CD4-positive, alpha-beta T cell treated with Interleukin-6 for 4 hours (primary cell): ENCODE measurements around the gene GORASP1.

Source experiments
- DNase-seq: peaks from one replicate; pipeline ENCODE4 v3.0.0-alpha.2; 2020; ENCODE audit warnings: mixed read lengths

Gene GORASP1

DNA sequence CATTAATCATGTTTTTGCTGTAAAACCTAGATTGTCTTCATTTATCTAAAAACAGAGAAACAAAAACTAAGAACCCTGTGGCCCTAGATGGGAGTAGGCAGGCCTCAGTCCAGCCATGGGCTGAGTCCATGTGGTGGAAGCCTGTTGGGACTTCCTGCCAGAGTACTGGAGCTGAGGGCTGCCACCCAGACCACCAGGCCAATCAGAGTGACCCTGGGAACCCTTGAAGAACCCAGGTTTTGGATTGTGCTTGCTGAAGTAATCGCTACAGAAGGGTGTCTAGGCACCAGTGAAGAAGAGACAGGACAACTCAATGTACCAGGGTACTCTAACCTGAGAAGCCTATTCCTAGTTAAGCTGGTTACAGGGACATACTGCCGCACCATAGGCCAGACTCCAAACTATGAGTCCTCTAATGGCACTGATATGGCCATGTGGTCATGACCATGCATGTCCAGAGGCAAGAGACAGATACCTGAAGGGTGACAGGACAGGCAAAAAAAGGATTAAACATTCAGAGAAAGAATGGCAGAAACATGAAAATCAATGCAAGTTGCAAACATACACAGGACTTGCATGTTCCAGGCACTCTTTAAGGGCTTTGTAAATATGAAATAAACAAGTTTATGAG lies 33.0 kb upstream of the GORASP1 start:
- DNase-seq, result no peak

DNA sequence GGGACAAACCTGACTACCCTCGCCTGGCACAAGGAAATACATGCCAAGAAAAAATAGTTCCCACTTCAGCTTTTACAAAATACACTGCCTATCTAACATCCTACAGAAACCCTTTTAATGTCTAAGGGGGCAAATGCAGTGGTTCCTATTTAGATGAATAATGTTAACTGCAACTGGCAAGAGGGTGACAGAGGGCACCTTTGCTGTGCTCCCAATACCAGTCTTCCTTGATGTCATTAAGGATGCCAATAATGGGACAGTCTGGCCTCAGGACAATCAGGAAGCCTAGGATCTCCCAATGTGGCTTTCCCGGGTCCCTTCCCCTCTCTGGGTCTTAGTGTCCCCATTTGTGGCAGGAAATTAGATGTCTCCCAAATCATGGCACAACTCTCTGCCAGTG lies 32.0 kb upstream of the GORASP1 start:
- no peak for DNase-seq

DNA sequence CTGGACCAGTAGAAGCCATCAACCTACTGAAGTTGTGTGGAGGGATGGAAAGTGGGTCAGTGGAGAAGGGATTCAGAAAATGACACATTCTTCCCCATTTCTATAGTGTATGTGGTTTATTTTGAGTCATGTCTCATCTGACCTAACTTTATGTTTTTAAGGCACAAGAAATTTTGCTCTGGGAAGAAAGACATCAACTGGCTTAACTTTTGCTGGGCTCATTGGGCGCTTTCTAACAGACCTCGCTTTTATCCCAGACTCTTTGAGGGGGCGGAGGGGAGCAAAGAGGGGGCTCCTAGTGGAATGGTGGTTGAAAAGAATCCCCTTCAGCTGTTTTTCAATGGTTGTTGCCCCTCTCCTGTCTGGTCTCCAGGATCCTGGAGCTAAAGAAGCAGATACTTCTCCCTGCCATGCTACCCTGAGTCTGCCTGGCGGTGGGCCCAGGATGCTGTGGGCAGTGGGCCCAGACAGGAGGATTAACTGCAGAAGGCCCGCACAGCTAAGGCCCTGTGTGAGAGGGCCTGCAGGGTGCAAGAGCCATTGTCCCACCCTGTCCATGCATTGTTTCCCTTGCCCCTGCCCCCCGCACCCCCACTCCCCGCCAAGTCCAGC lies 31.5 kb upstream of the GORASP1 start:
- DNase-seq, result no peak

GRCh38 chr3:39137991-39138803 lies 30.8 kb upstream of the GORASP1 start:
- no peak for DNase-seq

GRCh38 chr3:39137435-39137936 lies 30.1 kb upstream of the GORASP1 start:
- no peak for DNase-seq

DNA sequence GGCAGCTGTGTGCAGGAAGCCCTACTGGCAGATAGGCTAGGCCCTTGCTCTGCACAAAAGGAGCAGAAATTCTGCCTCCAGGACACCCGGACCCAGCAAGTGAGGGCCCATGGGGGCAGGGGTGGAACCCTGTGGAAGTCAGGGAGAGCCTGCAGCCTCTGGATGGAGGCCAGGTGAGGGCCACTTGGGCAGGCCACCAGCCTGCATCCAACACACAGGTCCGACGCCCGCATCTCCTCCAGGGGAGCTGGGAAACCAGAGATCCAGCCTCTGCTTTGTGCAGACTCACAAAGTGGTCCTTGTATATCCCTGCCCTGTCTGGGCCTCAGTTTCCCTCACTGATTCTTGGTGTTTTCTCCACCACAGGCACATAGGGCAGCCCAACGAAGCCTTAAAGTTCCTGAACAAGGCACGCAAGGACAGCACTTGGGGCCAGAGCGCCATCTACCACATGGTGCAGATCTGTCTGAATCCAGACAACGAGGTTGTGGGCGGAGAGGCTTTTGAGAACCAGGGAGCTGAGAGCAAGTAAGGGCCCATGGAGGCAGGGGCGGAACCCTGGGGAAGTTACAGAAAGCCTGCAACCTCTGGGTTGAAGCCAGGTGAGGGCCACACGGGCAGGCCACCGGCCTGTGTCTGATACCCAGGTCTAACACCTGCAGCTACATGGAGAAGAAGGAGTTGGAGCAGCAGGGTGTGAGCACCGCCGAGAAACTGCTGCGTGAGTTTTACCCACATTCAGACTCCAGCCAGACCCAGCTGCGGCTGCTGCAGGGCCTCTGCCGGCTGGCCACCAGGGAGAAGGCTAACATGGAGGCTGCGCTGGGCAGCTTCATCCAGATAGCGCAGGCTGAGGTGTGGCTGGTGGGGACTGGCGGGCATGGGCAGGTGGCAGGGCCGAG lies 29.4 kb upstream of the GORASP1 start:
- DNase-seq, result no peak

DNA sequence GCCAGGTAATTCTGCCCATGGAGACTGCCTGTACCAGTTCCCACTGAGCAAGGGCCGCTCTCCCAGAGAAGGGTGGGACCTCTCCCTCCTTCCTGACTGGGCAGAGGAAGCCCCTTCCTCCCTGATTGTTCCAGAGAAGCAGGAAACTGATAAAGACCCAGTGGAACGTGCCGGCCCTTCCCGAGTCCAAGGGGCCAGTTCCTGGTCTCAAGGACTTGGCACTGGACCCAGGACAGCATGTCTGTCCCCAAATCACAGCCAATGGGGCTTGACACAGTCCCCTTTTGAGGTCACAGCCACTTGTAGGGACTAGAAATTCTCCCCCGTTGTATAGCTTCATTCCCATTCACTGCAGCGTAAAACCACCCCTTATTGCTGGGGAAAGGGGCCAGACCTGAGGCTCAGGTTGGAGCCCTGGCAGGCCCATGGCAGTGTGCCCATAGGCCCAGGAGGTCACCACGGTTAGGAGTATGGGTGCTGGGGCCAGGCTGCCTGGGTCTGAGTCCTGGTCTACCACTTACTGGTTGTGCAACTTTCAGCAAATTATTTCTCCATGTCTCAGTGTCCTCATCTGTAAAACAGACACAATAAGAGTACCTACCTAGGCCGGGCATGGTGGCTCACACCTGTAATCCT lies 27.9 kb upstream of the GORASP1 start:
- no peak for DNase-seq

DNA sequence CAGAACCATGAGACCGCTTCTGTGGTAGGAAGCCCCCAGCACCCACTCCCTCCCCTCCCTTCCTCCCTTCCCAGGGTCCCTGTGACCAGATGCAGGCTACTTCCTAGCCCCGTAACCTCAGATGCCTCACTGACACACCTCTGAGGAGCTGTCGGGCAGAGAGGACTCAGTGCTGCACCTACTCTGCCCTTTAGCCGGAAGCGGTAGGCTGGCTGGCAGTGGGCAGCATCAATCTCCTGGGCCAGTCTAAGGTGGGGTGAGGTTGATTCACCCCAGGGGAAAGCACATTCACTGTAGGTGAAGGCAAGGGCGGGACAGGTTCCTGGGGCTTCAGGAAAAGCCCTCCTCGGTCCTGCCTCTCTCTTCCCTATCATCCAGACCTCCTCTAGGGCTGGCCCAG lies 26.9 kb upstream of the GORASP1 start:
- no peak for DNase-seq

DNA sequence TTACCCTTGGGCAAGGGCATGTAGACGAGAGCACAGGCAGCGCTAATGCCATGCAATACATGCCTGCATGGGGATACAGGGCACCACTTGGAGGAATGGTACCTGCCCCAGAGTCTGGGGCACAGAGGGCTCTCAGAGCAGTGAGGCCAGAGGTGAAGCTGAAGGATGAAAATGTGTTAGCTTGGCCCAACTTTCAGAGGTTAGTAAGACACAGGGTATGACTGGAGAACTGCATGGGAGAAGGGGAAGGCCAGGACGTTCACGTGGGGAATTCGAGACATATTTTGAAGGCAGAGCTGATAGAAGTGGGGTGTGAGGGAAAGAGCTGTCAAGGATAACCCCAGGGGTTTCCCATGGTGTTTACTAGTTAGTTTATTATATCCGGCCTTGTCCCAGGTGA lies 26.4 kb upstream of the GORASP1 start:
- DNase-seq, result no peak

GRCh38 chr3:39133093-39133490 lies 25.7 kb upstream of the GORASP1 start:
- DNase-seq, result no peak

DNA sequence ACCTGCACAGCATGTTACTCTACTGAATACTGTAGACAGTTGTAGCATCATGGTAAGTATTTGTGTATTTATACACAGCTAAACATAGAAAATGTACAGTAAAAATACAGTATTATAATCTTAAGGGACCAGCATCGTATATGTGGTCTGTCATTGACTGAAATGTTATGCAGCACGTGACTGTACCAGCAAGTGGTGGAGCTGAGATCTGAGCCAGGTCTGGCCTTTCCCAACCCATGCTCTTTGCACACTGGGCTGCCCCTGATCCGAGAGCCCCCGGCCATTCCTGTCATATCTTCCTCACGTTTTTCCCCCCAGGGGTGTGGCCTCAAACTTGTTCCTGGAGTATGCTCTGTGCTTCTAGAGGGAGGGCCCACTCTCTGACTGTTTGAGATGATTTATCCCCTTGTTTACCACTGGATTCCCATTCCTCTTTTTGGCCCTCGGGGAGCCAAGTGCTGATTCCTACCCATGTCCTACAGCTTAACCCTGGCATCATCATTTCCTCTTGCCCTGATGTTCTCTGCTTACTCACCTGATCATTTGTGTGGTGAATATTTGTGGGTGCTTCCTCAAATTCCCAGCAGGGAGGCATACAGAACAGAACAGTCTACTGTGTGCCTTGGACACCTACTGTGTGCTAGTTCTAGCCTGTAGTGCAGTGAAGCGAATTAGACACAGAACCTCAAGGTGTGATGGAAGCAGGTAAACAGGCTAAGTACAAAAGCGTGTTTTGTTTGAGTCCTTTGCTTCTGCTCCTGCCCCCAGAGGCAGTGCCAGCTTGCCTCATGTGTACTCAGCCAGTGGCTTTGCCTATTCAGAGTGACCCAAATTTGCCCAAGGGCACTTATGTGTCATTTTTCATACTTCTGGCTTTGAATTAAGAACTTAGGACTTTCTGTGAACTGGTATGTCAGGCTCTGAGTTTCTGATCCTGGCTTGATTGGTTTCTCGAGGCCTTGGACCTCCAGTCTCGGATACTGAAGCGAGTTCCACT lies 25.0 kb upstream of the GORASP1 start:
- no peak for DNase-seq

DNA sequence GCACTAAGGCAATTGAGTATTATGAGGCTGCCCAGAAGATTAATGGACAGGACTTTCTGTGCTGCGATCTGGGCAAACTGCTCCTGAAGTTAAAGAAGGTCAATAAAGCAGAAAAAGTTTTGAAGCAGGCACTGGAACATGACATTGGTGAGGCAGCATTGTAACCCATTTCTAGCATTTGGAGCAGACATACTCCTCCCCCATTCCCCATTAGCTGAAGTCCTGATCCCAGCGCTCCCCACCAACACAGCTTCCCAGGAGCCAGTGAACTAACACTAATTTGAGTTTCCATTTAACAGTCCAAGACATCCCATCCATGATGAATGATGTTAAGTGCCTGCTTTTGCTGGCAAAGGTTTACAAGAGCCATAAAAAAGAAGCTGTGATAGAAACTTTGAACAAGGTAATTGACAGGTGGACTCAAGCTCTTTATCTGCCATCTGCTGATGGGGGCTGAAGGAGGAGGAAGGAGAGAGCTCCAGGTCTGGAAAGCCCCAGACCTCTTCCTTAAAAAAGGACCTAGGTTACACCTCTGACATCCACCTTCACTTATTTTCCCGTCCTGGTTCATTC lies 23.4 kb upstream of the GORASP1 start:
- no peak for DNase-seq

DNA sequence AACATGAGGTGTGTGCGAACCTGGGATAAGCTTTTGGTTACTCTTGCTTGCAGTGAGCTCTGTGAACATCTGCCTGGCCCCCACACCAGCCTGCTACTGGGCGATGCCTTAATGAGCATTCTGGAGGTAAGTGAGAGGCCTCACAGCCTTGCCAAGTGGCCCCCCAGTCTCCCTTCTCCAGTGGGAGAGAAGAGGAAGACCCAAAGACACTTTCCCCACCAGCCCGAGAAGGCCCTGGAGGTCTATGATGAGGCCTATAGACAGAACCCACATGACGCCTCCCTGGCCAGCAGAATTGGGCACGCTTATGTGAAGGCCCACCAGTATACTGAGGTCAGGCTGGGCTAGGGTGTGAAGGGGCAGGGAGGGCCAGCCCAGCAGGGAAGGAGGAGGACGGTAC lies 22.6 kb upstream of the GORASP1 start:
- no peak for DNase-seq

DNA sequence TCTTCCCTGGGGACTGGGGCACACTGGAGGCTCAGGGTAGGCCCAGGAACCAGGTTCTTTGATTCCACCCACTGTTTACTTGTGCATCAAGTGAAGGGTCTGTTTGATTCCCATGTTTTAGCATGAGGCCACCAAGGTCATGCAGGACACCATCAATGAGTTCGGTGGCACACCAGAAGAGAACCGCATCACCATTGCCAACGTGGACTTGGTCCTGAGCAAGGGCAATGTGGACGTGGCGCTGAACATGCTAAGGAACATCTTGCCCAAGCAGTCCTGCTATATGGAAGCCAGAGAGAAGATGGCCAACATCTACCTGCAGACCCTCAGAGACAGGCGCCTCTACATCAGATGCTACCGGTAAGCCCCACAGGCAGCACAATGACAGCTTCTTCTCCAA lies 21.5 kb upstream of the GORASP1 start:
- no peak for DNase-seq

DNA sequence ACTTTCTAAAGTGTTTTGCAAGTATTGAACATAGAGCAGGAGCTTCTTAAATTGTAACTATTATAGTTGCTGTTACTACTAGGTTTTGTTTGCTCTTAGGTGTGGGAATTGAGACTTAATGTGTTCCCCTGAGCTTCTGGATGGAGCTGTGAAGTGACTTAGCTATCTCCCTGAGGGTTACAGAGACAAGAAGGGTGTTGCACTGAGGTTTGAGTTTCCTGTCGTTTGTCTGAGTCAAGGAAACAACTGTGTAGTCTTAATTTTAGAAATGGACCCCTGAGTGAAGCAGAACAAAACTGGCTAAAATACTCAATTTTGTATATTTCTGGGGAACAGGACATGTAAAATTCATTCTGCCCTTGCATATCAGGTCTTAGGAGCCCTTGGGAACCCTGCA lies 20.5 kb upstream of the GORASP1 start:
- DNase-seq, result no peak

DNA sequence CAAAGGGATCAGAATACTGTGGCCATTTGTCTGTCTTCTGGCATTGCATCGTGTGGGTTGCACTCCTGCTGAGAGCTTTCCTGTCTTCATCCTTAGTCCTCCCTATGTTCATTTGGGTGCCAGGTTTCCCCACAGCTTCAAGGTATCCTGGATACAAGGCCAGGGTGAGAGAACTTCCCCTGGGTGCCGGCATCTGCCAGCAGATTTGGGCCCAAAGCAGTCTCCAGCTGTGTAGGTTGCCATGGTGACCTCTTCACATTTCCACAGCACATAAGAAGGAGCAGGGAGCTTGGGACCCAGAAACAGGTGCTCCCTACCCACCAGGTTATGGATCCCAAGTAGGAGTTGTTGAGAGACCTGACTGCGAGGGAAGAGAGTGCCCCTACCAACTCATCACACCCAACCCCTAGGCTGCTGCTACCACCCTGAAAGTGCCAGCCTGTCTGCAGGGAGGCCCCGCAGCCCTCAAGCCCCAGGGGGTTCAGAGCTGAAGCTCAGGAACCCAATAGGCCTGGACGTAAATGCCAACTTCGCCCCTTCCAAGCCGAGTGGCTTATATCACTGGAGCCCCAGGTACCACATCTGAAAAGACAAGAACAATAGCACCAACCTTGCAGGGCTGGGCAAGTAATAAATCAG lies 20.0 kb upstream of the GORASP1 start:
- no peak for DNase-seq

DNA sequence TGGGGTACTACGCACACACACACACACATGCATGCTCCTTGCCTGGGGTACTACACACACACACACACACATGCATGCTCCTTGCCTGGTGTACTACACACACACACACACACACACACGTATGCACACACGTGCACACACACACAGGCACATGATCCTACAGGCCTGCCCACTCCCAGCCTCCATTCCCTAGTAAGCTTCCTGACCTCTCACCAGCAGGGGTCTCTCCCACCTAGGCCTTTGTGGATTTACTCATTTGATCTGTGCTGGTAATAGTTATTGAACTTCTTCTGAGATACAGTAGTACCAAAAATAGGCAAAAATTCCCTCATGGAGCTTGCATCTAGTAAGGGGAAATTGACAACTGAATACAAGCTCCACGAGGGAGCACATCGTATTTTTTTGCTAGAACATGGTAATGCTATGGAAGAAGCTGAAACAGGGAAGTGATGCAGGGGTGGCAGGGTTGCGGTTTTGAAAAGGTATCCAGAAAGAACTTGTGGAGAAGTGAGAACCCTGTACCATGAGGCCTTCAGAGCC lies 19.2 kb upstream of the GORASP1 start:
- peak; percentile 73 for DNase-seq

- DNase-seq, result no peak
Observed at GRCh38 chr3:39125841-39126500, 18.5 kb upstream of the GORASP1 start.
